Body of pancreas (tissue), 4 donors: Measurements from ENCODE around the gene TTC39C. TPM values are rescaled to one million over a fixed set of nuclear protein-coding genes. Genes with fewer than 3 reads are reported as not detected.

Experiments used
- ATAC-seq: fragments of 150-250 bp; one replicate; pipeline ENCODE4 v1.9.1; 2016
- DNase-seq, 4 donors: peaks; one replicate each; pipeline ENCODE4 v3.0.0-alpha.2; 2019
- H3K27ac ChIP-seq, 4 donors: fragments of 200-600 bp; sonication (generic); 1 replicate in 3 of 4; 2 replicates in 1 of 4; pipeline versions ENCODE4 v1.5.1 to v1.6.1; 2016 to 2019; ENCODE audit warnings: mild to moderate bottlenecking in 1 of 4, mixed read lengths in 1 of 4, moderate library complexity in 1 of 4
- H3K27me3 ChIP-seq, 2 donors: fragments of 200-600 bp; sonication (generic); one replicate each; pipeline ENCODE4 v1.6.0; 2016; ENCODE audit warnings: mild to moderate bottlenecking in 1 of 2
- H3K36me3 ChIP-seq, 2 donors: fragments of 200-600 bp; sonication (generic); replicated peaks in 1 of 2; 2 replicates each; pipeline ENCODE4 v1.5.1; 2016; ENCODE audit warnings: low read depth in 2 of 2; ENCODE audit not compliant: insufficient read depth in 1 of 2
- H3K4me1 ChIP-seq: fragments of 200-600 bp; sonication (generic); one replicate; pipeline ENCODE4 v1.6.0; 2016
- H3K4me3 ChIP-seq, 2 donors: fragments of 200-600 bp; sonication (generic); 1 replicate in 1 of 2; 2 replicates in 1 of 2; pipeline ENCODE4 v1.5.1; 2016 to 2019
- H3K9me3 ChIP-seq, 3 donors: fragments of 200-600 bp; sonication (generic); 1 replicate in 2 of 3; 2 replicates in 1 of 3; pipeline ENCODE4 v1.5.1; 2016
- CTCF ChIP-seq, 7 experiments: fragments of 450-650 bp in 4 of 7; fragments of 200-600 bp in 3 of 7; sonication (generic) in 3 of 7; IDR thresholded peaks; one replicate each; pipeline ENCODE4 v1.5.1; 2016 to 2019; ENCODE audit warnings: antibody characterized with exemption in 7 of 7
- POLR2A ChIP-seq, 3 donors: fragments of 450-650 bp; IDR thresholded peaks; one replicate each; pipeline ENCODE4 v1.6.1; 2016; ENCODE audit warnings: antibody characterized with exemption in 3 of 3, mild to moderate bottlenecking in 2 of 3
- WGBS, 2 donors: methylation state at CpG; one replicate each; pipeline ENCODE4 v1.1.5; 2017; 5-methylcytosine and 5-hydroxymethylcytosine counted together
- intact Hi-C: fragments of 100-400 bp; cut with DNase I; formaldehyde crosslinking; loops from one replicate; pipeline ENCODE4 v1.15.1; 2023
- total RNA-seq, 2 donors: library from RNA; depleted of rRNA; stranded (reverse); fragments of >200 nt; gene quantifications; one replicate each; pipeline ENCODE4 v1.1.0, GENCODE V29; 2016

Gene TTC39C
- total RNA-seq, 2 donors from 2014 or later, result 20.1 to 21.8 TPM

- Histone ChIP-seq H3K4me3 (no peak overlapping the region), H3K36me3 (no peaks in the 10 kb centered on the region), H3K27ac (peak overlapping the region in 3 of 4 donors; percentile 15 to 87 (median 47)), H3K27me3 (no peaks in the 10 kb centered on the region), H3K9me3 (no peaks in the 10 kb centered on the region), H3K4me1 (peaks cover 43% of the 10 kb centered on the region)
- WGBS, 2 donors, result 43 to 70% methylated on average over 2 of the region's 2 CpGs
- intact Hi-C loops, result no loop called here
- no peak for DNase-seq
- ATAC-seq, result no peak
- TF ChIP-seq POLR2A (IDR thresholded peaks at IDR 0.05) (no peak), CTCF (IDR thresholded peaks at IDR 0.05) (no peak)
Measured at GRCh38 chr18:24115628-24116027, 101.1 kb downstream of the TTC39C start.

DNA sequence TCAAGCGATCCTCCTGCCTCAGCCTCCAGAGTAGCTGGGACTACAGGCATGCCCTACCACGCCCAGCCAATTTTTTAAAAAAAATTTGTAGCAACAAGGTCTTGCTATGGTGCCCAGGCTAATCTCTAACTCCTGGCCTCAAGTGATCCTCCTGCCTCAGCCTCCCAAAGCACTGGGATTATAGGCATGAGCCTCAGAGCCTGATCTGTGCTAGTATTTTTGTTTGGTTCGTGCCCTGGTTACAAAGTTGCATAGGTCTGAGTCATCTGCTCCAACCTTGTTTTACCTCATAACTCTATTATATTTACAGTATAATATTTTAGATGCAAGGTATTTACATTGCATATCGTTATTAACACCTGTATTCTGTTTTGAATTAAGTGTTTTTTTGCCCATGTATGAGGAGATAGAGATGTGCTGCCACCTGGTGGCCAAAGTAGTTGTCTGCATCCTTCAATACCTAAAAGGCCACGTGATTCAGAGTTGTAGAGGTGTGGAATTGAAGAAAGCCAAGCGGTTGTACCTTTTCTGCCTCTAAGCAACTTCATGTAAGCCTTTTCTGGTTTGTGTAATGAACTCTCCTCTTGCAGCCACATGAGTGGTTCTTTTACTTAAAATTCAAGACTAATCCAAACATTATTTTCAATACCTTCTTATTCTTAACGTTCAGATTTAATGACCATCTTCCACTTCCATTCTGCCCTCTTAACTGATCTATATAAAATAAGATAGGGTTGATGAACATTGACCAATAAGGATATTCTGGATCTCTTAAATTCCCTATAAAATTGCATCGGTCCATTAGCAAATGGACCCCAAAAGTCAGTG lies 104.4 kb downstream of the TTC39C start:
- DNase-seq, result peak; percentile 85 to 90 (median 86)
- intact Hi-C loops, result no loop called here
- H3K27ac ChIP-seq, result no peak overlapping the region
- no peak for TF ChIP-seq POLR2A (IDR thresholded peaks at IDR 0.05)
- peak; percentile 86 to 96 (median 90) for TF ChIP-seq CTCF (IDR thresholded peaks at IDR 0.05)
- no peaks in the 10 kb centered on the region for H3K27me3 ChIP-seq
- H3K4me1 ChIP-seq, result peaks cover 16% of the 10 kb centered on the region
- H3K9me3 ChIP-seq, result no peaks in the 10 kb centered on the region
- ATAC-seq, result peak; percentile 88
- WGBS, 2 donors, result 47 to 52% methylated on average over 8 of the region's 8 CpGs
- H3K36me3 ChIP-seq, result no peaks in the 10 kb centered on the region
- H3K4me3 ChIP-seq, result no peak overlapping the region

- intact Hi-C loops, result loop anchor here (10.0 kb wide), 1 partner anchor 506 kb away; no protein-coding TSS in a partner anchor
- DNase-seq (no peak), ATAC-seq (no peak)
- Histone ChIP-seq H3K27me3 (no peaks in the 10 kb centered on the region), H3K27ac (no peak overlapping the region), H3K4me3 (no peak overlapping the region), H3K9me3 (no peaks in the 10 kb centered on the region), H3K4me1 (peaks cover 6% of the 10 kb centered on the region), H3K36me3 (peaks cover 0 to 2% of the 10 kb centered on the region in 2 donors)
- TF ChIP-seq CTCF (IDR thresholded peaks at IDR 0.05) (no peak), POLR2A (IDR thresholded peaks at IDR 0.05) (no peak)
- 85 to 91% methylated on average over 4 of the region's 4 CpGs for WGBS, 2 donors
Measured at GRCh38 chr18:24120676-24121075, 106.1 kb downstream of the TTC39C start.

DNA sequence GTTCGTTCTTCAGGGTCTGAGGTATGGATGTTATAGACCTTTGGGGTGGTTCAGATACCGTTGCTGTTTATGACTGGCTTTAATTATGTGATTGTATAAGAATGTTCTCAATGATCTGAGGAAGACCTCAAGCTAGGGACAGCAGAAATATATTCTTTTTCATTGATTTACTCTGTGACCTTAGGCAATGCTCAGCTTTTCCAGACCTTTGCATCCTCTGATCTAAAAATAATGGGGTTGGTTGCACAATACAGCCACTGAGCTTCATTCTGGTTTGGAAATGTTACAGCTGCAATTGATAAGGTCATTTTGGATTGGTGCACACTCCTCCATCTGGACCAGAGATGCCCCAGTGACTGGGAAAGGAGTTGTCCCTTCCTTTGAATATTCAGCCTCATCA lies 107.1 kb downstream of the TTC39C start:
- no peak overlapping the region for H3K27ac ChIP-seq
- 90% methylated on average over 2 of the region's 2 CpGs for WGBS, 2 donors
- no peak overlapping the region for H3K4me3 ChIP-seq
- H3K27me3 ChIP-seq, result no peaks in the 10 kb centered on the region
- no peaks in the 10 kb centered on the region for H3K9me3 ChIP-seq
- peaks cover 0 to 3% of the 10 kb centered on the region in 2 donors for H3K36me3 ChIP-seq
- intact Hi-C loops, result loop anchor here (10.0 kb wide), 1 partner anchor 507 kb away; no protein-coding TSS in a partner anchor
- TF ChIP-seq POLR2A (IDR thresholded peaks at IDR 0.05) (no peak), CTCF (IDR thresholded peaks at IDR 0.05) (no peak)
- peaks cover 4% of the 10 kb centered on the region for H3K4me1 ChIP-seq
- no peak for DNase-seq
- ATAC-seq, result no peak
